Upper lobe of right lung (tissue), 1 donor: ENCODE measurements around the gene MRPS18A. TPM values are rescaled to one million over a fixed set of nuclear protein-coding genes. Genes with fewer than 3 reads are reported as not detected.
"Not testable (repeated sequence)": the region's sequence is repeated elsewhere in the genome, so short reads cannot be mapped to it uniquely, and the experiment has no call there.

Experiments
- ATAC-seq: fragments of 200-7000 bp; cut with Tn5 transposase; one replicate; pipeline ENCODE4 v1.9.1; 2020; ENCODE audit warnings: mild to moderate bottlenecking, moderate library complexity
- DNase-seq: peaks from one replicate; pipeline ENCODE4 v3.0.0-alpha.2; 2020
- H3K27ac ChIP-seq: fragments of 200-600 bp; one replicate; pipeline ENCODE4 v1.8.0; 2022
- H3K27me3 ChIP-seq: fragments of 200-600 bp; one replicate; pipeline ENCODE4 v1.8.0; 2022; ENCODE audit warnings: mild to moderate bottlenecking
- H3K36me3 ChIP-seq: fragments of 200-600 bp; one replicate; pipeline ENCODE4 v1.8.0; 2022
- H3K4me1 ChIP-seq: fragments of 200-600 bp; one replicate; pipeline ENCODE4 v1.8.0; 2022
- H3K4me3 ChIP-seq: fragments of 200-600 bp; one replicate; pipeline ENCODE4 v1.8.0; 2022; ENCODE audit warnings: mild to moderate bottlenecking
- H3K9me3 ChIP-seq: fragments of 200-600 bp; one replicate; pipeline ENCODE4 v1.8.0; 2022
- intact Hi-C: fragments of 100-400 bp; cut with DNase I; formaldehyde crosslinking; loops from one replicate; pipeline ENCODE4 v1.11.0; 2022
- total RNA-seq: library from RNA; stranded (reverse); fragmentation: NEBNext Ultra II Directional; extraction: Animal tissue kit (Norgen Biotek cat#: 25700); gene quantifications from one replicate; pipeline ENCODE4 v1.2.1, GENCODE V29; 2021
- TF ChIP-seq, protein P1 (sequence below): fragments of 200-600 bp; IDR thresholded peaks from one replicate; pipeline ENCODE4 v1.8.0; 2022; ENCODE audit warnings: antibody characterized with exemption
- donor health status: DM: no; HTN: yes; CAD: no; lungs with severe emphysema.

Gene MRPS18A
- total RNA-seq, 1 donor from 2014 or later: 28.1 TPM

DNA sequence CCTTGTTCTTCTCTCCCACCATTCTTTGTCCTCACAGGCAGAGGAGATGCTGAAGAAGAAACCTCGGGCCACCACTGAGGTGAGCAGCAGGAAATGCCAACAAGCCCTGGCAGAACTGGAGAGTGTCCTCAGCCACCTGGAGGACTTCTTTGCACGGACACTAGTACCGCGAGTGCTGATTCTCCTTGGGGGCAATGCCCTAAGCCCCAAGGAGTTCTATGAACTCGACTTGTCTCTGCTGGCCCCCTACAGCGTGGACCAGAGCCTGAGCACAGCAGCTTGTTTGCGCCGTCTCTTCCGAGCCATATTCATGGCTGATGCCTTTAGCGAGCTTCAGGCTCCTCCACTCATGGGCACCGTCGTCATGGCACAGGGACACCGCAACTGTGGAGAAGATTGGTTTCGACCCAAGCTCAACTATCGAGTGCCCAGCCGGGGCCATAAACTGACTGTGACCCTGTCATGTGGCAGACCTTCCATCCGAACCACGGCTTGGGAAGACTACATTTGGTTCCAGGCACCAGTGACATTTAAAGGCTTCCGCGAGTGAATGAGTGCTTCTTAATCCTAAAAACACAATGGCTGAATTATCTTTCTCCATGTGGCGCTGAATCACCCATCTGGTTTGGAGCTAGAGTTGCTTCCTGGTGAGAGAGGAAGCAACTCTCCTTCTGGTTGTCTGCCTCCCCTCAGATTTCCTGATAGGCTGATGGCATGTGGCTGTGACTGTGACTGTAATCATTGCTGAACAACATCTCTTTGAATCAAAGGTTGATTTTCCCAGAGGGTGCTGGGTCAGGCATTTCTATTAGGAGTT lies 47.4 kb downstream of the MRPS18A start:
- Histone ChIP-seq H3K4me3 (no peak overlapping the region), H3K36me3 (peaks cover 47% of the 10 kb centered on the region), H3K27ac (no peak overlapping the region), H3K27me3 (no peaks in the 10 kb centered on the region), H3K9me3 (no peaks in the 10 kb centered on the region), H3K4me1 (peaks cover 22% of the 10 kb centered on the region)
- TF ChIP-seq, protein P1, sequence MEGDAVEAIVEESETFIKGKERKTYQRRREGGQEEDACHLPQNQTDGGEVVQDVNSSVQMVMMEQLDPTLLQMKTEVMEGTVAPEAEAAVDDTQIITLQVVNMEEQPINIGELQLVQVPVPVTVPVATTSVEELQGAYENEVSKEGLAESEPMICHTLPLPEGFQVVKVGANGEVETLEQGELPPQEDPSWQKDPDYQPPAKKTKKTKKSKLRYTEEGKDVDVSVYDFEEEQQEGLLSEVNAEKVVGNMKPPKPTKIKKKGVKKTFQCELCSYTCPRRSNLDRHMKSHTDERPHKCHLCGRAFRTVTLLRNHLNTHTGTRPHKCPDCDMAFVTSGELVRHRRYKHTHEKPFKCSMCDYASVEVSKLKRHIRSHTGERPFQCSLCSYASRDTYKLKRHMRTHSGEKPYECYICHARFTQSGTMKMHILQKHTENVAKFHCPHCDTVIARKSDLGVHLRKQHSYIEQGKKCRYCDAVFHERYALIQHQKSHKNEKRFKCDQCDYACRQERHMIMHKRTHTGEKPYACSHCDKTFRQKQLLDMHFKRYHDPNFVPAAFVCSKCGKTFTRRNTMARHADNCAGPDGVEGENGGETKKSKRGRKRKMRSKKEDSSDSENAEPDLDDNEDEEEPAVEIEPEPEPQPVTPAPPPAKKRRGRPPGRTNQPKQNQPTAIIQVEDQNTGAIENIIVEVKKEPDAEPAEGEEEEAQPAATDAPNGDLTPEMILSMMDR: no peak
- intact Hi-C loops: no loop called here
- ATAC-seq (no peak), DNase-seq (no peak)

GRCh38 chr6:43636308-43636659 lies 51.3 kb downstream of the MRPS18A start:
- no peaks in the 10 kb centered on the region for H3K9me3 ChIP-seq
- H3K4me1 ChIP-seq: peaks cover 22% of the 10 kb centered on the region
- intact Hi-C loops: no loop called here
- ATAC-seq (peak; percentile 29), DNase-seq (no peak)
- H3K4me3 ChIP-seq: peak overlapping the region; percentile 78
- H3K27me3 ChIP-seq: no peaks in the 10 kb centered on the region
- TF ChIP-seq, protein P1: no peak
- peaks cover 40% of the 10 kb centered on the region for H3K36me3 ChIP-seq
- H3K27ac ChIP-seq: peak overlapping the region; percentile 83

GRCh38 chr6:43635387-43636307 lies 51.9 kb downstream of the MRPS18A start, which contains the start of gene MAD2L1BP:
Gene MAD2L1BP (plus strand): TSS chr6:43635840. CDS start chr6:43635876, 36 bp downstream.
- DNase-seq: peak; percentile 93
- no peaks in the 10 kb centered on the region for H3K27me3 ChIP-seq
- ATAC-seq: peak; percentile 97
- H3K9me3 ChIP-seq: no peaks in the 10 kb centered on the region
- H3K27ac ChIP-seq: peak within 1 kb of the TSS; percentile 83
- TF ChIP-seq, protein P1: no peak
- peak within 1 kb of the TSS; percentile 78 for H3K4me3 ChIP-seq
- peaks cover 25% of the 10 kb centered on the region for H3K4me1 ChIP-seq
- intact Hi-C loops: no loop called here
- H3K36me3 ChIP-seq: peaks cover 34% of the 10 kb centered on the region

DNA sequence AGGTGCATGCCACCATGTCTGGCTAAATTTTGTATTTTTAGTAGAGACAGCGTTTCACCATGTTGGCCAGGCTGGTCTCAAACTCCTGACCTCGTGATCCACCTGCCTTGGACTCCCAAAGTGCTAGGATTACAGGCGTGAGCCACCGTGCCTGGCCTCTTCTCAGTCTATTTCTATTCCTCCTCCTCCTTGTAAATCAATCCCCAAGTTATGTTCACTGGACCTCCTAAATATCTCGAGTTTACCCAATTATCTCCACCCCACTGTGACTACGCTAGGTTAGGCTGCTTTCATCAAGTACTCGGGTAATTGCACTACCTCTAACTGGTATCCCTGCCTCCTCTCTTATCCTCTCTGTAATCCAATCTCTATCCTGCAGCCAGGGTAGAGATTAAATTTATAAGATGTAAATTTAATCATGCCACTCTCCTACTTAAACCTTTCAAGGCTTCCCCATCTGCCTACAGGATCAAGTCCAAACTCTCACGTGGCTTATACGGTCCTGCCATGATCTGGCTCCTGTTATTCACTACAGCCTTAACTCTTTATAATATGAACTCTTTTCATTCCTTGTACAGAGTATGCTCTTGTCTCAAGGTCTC lies 52.8 kb downstream of the MRPS18A start:
- no peaks in the 10 kb centered on the region for H3K27me3 ChIP-seq
- H3K4me1 ChIP-seq: peaks cover 31% of the 10 kb centered on the region
- intact Hi-C loops: no loop called here
- DNase-seq (no peak), ATAC-seq (no peak)
- peak overlapping the region; percentile 83 for H3K27ac ChIP-seq
- H3K36me3 ChIP-seq: peaks cover 26% of the 10 kb centered on the region
- no peaks in the 10 kb centered on the region for H3K9me3 ChIP-seq
- TF ChIP-seq, protein P1: no peak
- H3K4me3 ChIP-seq: peak overlapping the region; percentile 78

DNA sequence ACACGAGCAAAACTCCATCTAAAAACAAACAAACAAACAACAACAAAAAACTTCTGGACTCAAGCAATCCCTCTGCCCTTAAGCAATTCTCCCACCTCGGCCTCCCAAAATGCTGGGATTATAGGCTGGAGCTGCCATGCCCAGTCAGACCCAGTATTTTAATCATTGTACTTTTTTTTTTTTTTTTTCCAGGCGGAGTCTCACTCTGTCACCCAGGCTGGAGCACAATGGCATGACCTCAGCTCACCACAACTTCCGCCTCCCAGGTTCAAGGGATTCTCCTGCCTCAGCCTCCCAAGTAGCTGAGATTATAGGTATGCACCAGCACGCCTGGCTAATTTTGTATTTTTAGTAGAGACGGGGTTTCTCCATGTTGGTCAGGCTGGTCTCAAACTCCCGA lies 54.6 kb downstream of the MRPS18A start:
- intact Hi-C loops, H3K9me3 ChIP-seq, H3K4me3 ChIP-seq, DNase-seq, ATAC-seq, H3K27ac ChIP-seq, H3K27me3 ChIP-seq: not testable (repeated sequence)
- peaks cover 29% of the 10 kb centered on the region for H3K4me1 ChIP-seq
- peaks cover 12% of the 10 kb centered on the region for H3K36me3 ChIP-seq
